HepG2 (cell line): Measurements from ENCODE around the gene TMEM107. TPM values are rescaled to one million over a fixed set of nuclear protein-coding genes. Genes with fewer than 3 reads are reported as not detected.

Experiments
- KLF15 ChIP-seq: sonication (generic); formaldehyde crosslinking; IDR thresholded peaks from 2 replicates; pipeline ENCODE4 v1.8.1; 2023; ENCODE audit warnings: borderline replicate concordance, mild to moderate bottlenecking, inconsistent platforms, missing genetic modification reagents, mixed read lengths
- PAWR ChIP-seq: sonication (generic); formaldehyde crosslinking; IDR thresholded peaks from 2 replicates; pipeline ENCODE4 v1.4.0; 2020; ENCODE audit warnings: missing genetic modification reagents, mild to moderate bottlenecking, borderline replicate concordance
- SNAPC4 ChIP-seq: sonication (generic); formaldehyde crosslinking; IDR thresholded peaks from 2 replicates; pipeline ENCODE4 v1.4.0; 2020; ENCODE audit warnings: mild to moderate bottlenecking, missing genetic modification reagents
- SNAPC5 ChIP-seq: sonication (generic); formaldehyde crosslinking; IDR thresholded peaks from 2 replicates; pipeline ENCODE4 v1.8.1; 2023; ENCODE audit warnings: mild to moderate bottlenecking, missing genetic modification reagents, borderline replicate concordance
- TFDP2 ChIP-seq: sonication (generic); formaldehyde crosslinking; IDR thresholded peaks from 2 replicates; pipeline ENCODE4 v1.4.0; 2020; ENCODE audit warnings: missing genetic modification reagents
- TRIM24 ChIP-seq: sonication (generic); formaldehyde crosslinking; IDR thresholded peaks from 2 replicates; pipeline ENCODE4 v1.8.0; 2022; ENCODE audit warnings: mild to moderate bottlenecking, missing genetic modification reagents
- ZBTB20 ChIP-seq: sonication (generic); formaldehyde crosslinking; IDR thresholded peaks from 2 replicates; pipeline ENCODE4 v1.8.1; 2023; ENCODE audit warnings: missing genetic modification reagents, low read depth, mild to moderate bottlenecking, borderline replicate concordance
- ZBTB38 ChIP-seq: sonication (generic); formaldehyde crosslinking; IDR thresholded peaks from 2 replicates; pipeline ENCODE4 v1.5.1; 2020; ENCODE audit warnings: mild to moderate bottlenecking, missing genetic modification reagents
- ZBTB43 ChIP-seq: sonication (generic); formaldehyde crosslinking; conservative IDR thresholded peaks from 2 replicates; pipeline ENCODE4 v1.4.0; 2020; ENCODE audit warnings: missing genetic modification reagents
- ZNF430 ChIP-seq: sonication (generic); formaldehyde crosslinking; IDR thresholded peaks from 2 replicates; pipeline ENCODE4 v1.9.0; 2021; ENCODE audit warnings: mild to moderate bottlenecking, missing genetic modification reagents
- ZNF496 ChIP-seq: sonication (generic); formaldehyde crosslinking; IDR thresholded peaks from 2 replicates; pipeline ENCODE4 v1.8.1; 2023; ENCODE audit warnings: mild to moderate bottlenecking, moderate library complexity, missing genetic modification reagents; ENCODE audit not compliant: insufficient replicate concordance
- ZNF569 ChIP-seq: sonication (generic); formaldehyde crosslinking; IDR thresholded peaks from 2 replicates; pipeline ENCODE4 v1.5.0; 2020; ENCODE audit warnings: mild to moderate bottlenecking, missing genetic modification reagents, moderate library complexity, borderline replicate concordance
- ZNF672 ChIP-seq: sonication (generic); formaldehyde crosslinking; IDR thresholded peaks from 2 replicates; pipeline ENCODE4 v1.8.1; 2022; ENCODE audit warnings: missing genetic modification reagents
- ZNF773 ChIP-seq: sonication (generic); formaldehyde crosslinking; IDR thresholded peaks from 2 replicates; pipeline ENCODE4 v1.4.0; 2020; ENCODE audit warnings: missing genetic modification reagents, borderline replicate concordance
- polyA plus RNA-seq, 8 experiments: library from polyadenylated mRNA; depleted of rRNA in 3 of 8; stranded (reverse) in 7 of 8; unstranded in 1 of 8; fragments of >200 nt; fragmentation: Illumina TruSeq in 4 of 8; extraction: Trizol in 4 of 8; gene quantifications; 2 replicates each; pipeline versions ENCODE4 v1.2.1 to v1.2.3, GENCODE V29; 2011 to 2016; ENCODE audit warnings: low read depth in 4 of 8, missing spikeins in 1 of 8, mixed read lengths in 1 of 8; ENCODE audit not compliant: insufficient read depth in 1 of 8
- total RNA-seq, 5 experiments: library from RNA; depleted of rRNA; stranded (reverse); fragments of >200 nt; fragmentation: Illumina TruSeq; extraction: Trizol; gene quantifications; 2 replicates each; pipeline ENCODE4 v1.2.3, GENCODE V29; 2016; ENCODE audit warnings: low read depth in 1 of 5
- TF ChIP-seq, protein P1 (sequence below): sonication (generic); formaldehyde crosslinking; IDR thresholded peaks from 2 replicates; pipeline ENCODE4 v1.9.0; 2021; ENCODE audit warnings: missing genetic modification reagents, borderline replicate concordance
- TF ChIP-seq, protein P2 (sequence below): sonication (generic); formaldehyde crosslinking; IDR thresholded peaks from 2 replicates; pipeline ENCODE4 v1.4.0; 2020; ENCODE audit warnings: missing genetic modification reagents, borderline replicate concordance

TMEM107 gene
- total and polyA plus RNA-seq, 2 of the 13 experiments (the other 11 are each of a cell fraction or from before 2014, with no cell fraction given) = 7.2 to 15.3 TPM

DNA sequence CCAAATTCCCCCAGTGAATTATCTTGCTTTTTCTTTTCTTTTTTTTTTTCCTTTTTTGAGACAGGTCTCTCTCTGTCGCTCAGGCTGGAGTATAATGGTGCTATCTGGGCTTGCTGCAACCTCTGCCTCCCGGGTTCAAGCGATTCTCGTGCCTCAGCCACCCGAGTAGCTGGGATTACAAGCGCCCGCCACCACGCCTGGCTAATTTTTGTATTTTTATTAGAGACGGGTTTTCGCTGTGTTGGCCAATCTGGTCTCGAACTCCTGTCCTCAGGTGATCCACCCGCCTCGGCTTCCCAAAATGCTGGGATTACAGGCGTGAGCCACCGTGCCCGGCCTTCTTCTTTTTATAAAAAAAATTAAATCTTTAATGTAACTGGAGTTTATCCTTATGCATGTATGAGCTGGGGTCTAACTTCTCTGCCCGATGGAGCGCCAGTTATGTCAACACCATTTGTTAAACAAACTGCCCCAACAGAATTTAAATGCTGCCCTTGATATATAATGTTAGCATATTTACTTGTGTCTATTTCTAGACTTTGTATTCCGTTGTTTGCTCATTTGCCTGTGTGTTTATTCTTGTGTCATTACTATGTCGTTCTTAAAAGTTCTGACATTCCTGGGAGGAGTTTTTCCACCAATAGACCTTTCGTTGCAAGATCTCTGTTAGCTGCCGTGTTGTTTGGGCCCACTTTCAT lies 34.7 kb upstream of the TMEM107 start (continued):
- TF ChIP-seq, protein P1, sequence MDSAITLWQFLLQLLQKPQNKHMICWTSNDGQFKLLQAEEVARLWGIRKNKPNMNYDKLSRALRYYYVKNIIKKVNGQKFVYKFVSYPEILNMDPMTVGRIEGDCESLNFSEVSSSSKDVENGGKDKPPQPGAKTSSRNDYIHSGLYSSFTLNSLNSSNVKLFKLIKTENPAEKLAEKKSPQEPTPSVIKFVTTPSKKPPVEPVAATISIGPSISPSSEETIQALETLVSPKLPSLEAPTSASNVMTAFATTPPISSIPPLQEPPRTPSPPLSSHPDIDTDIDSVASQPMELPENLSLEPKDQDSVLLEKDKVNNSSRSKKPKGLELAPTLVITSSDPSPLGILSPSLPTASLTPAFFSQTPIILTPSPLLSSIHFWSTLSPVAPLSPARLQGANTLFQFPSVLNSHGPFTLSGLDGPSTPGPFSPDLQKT (CRISPR knock-in tag) = no peak
- TF ChIP-seq TFDP2 (no peak), ZNF672 (CRISPR knock-in tag) (no peak), TRIM24 (CRISPR knock-in tag) (no peak), ZNF430 (CRISPR knock-in tag) (no peak), ZBTB43 (CRISPR knock-in tag) (no peak), ZNF773 (CRISPR knock-in tag) (no peak), ZBTB20 (CRISPR knock-in tag) (no peak), PAWR (CRISPR knock-in tag) (no peak), ZBTB38 (CRISPR knock-in tag) (no peak), SNAPC4 (CRISPR knock-in tag) (no peak), ZNF569 (CRISPR knock-in tag) (no peak), SNAPC5 (CRISPR knock-in tag) (no peak), KLF15 (CRISPR knock-in tag) (no peak), ZNF496 (CRISPR knock-in tag) (no peak)
- TF ChIP-seq, protein P2, sequence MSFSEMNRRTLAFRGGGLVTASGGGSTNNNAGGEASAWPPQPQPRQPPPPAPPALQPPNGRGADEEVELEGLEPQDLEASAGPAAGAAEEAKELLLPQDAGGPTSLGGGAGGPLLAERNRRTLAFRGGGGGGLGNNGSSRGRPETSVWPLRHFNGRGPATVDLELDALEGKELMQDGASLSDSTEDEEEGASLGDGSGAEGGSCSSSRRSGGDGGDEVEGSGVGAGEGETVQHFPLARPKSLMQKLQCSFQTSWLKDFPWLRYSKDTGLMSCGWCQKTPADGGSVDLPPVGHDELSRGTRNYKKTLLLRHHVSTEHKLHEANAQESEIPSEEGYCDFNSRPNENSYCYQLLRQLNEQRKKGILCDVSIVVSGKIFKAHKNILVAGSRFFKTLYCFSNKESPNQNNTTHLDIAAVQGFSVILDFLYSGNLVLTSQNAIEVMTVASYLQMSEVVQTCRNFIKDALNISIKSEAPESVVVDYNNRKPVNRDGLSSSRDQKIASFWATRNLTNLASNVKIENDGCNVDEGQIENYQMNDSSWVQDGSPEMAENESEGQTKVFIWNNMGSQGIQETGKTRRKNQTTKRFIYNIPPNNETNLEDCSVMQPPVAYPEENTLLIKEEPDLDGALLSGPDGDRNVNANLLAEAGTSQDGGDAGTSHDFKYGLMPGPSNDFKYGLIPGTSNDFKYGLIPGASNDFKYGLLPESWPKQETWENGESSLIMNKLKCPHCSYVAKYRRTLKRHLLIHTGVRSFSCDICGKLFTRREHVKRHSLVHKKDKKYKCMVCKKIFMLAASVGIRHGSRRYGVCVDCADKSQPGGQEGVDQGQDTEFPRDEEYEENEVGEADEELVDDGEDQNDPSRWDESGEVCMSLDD (CRISPR knock-in tag) = no peak
